A549 treated with GW870086 at 1 μM for 4 hours (cell line): ENCODE results near the gene OR11L1. TPM values are rescaled to one million over a fixed set of nuclear protein-coding genes. Genes with fewer than 3 reads are reported as not detected.

ENCODE experiments used
- total RNA-seq: library from RNA; stranded (reverse); fragments of 200-300 nt; extraction: Qiagen RNA extraction; gene quantifications from 5 replicates; pipeline ENCODE4 v1.2.3, GENCODE V29; 2022; ENCODE audit warnings: low read depth

The OR11L1 gene, protein sequence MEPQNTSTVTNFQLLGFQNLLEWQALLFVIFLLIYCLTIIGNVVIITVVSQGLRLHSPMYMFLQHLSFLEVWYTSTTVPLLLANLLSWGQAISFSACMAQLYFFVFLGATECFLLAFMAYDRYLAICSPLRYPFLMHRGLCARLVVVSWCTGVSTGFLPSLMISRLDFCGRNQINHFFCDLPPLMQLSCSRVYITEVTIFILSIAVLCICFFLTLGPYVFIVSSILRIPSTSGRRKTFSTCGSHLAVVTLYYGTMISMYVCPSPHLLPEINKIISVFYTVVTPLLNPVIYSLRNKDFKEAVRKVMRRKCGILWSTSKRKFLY
- total RNA-seq: not detected in 5 replicates

DNA sequence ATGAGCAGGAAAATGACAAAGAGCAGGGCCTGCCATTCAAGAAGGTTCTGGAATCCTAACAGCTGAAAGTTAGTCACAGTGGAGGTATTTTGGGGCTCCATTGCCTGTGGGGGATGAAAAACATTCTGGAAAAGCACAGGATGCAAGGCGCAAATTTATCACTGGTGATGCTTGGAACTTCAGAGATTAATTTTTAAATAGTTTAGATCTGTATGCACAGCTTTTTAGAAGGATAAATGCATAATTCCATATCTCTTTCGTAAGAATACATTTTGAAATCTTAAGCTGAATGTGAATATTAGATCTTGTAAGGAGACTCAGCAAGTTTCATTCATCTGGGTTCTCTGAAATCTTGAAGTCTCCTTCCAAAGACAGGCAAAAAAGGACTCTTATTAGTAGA is at the start of gene OR11L1:
TSS of gene OR11L1 (minus strand) at position 101 of the 400 bp plus-strand sequence. CDS start at position 101, 0 bp downstream.

DNA sequence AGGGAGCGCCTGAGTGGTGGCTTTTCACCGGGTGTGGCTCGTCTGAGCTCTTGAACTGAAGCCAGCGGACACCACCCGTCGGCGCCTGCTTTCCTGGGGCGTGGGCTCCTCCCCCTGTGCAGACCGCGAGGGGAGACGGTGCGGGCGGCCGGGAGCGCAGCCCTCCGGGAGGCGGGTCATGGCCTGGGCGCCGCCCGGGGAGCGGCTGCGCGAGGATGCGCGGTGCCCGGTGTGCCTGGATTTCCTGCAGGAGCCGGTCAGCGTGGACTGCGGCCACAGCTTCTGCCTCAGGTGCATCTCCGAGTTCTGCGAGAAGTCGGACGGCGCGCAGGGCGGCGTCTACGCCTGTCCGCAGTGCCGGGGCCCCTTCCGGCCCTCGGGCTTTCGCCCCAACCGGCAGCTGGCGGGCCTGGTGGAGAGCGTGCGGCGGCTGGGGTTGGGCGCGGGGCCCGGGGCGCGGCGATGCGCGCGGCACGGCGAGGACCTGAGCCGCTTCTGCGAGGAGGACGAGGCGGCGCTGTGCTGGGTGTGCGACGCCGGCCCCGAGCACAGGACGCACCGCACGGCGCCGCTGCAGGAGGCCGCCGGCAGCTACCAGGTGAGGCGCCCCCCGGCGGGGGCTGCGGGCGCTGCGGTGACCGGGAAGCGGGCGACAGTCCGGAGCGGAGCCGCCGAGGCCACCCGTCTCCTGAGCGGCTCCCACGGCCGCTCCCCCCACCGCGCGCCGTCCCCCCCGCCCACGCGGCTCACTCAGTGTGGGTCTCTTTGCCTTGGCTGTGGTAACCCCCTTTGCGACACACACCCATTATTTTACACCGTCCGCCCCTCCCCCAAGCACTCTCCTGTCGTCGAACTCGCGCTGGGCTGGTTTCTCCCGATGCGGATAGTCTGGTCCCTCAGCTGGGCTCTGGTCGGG is 15.6 kb upstream of the OR11L1 start, which contains the start of gene TRIM58:
TSS of gene TRIM58 (plus strand) at position 119 of the 916 bp plus-strand sequence. CDS start at position 179, 60 bp downstream.

DNA sequence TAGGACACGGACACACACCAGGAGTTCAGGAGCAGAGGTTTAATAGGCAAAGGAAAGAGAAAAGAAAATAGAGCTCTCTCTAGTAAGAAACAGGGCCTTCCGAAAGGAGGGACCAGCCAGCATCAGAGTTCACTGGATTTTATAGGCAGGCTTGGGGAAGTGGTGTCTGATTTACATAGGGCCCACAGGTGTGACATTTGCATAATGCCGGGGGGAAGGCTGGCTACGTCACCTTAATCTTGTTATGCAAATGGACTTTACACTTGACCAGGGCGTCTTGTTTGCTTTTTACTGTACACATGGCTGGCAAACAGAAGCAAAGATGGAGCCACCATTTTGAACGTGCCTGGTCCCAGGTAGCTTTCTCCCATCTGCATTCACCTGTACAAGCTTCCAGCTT is 17.7 kb downstream of the OR11L1 start, which contains the start of gene OR14A16:
TSS of gene OR14A16 (minus strand) at position 97 of the 400 bp plus-strand sequence. CDS start 8,390 bp downstream, outside the sequence.

Other genes starting within 250 kb of the OR11L1 start
- not detected in 5 replicates for gene OR2G3, start 236.3 kb downstream of the OR11L1 start, total RNA-seq
- gene OR13G1, start 162.2 kb downstream of the OR11L1 start, total RNA-seq: not detected in 5 replicates
- gene OR6F1, start 125.2 kb downstream of the OR11L1 start, total RNA-seq: not detected in 5 replicates
- not detected in 5 replicates for gene OR14K1, start 103.3 kb downstream of the OR11L1 start, total RNA-seq
- not detected in 5 replicates for gene OR14A2, start 93.8 kb downstream of the OR11L1 start, total RNA-seq
- not detected in 5 replicates for gene OR1C1, start 81.3 kb downstream of the OR11L1 start, total RNA-seq
- not detected in 5 replicates for gene OR14A16, start 17.8 kb downstream of the OR11L1 start, total RNA-seq
- gene TRIM58, start 15.3 kb upstream of the OR11L1 start, total RNA-seq: not detected in 5 replicates
- not detected in 5 replicates for gene OR2W3, start 53.7 kb upstream of the OR11L1 start, total RNA-seq
- not detected in 5 replicates for gene OR2T8, start 78.4 kb upstream of the OR11L1 start, total RNA-seq
- not detected in 5 replicates for gene OR2AJ1, start 83.0 kb upstream of the OR11L1 start, total RNA-seq
- not detected in 5 replicates for gene OR2L8, start 107.0 kb upstream of the OR11L1 start, total RNA-seq
- not detected in 5 replicates for gene OR2AK2, start 123.3 kb upstream of the OR11L1 start, total RNA-seq
- not detected in 5 replicates for gene OR2L5, start 171.8 kb upstream of the OR11L1 start, total RNA-seq
- not detected in 5 replicates for gene OR2L2, start 188.2 kb upstream of the OR11L1 start, total RNA-seq
- not detected in 5 replicates for gene OR2L3, start 204.9 kb upstream of the OR11L1 start, total RNA-seq